IMR-90 (cell line): ENCODE measurements around the gene GDPD5. TPM values are rescaled to one million over a fixed set of nuclear protein-coding genes. Genes with fewer than 3 reads are reported as not detected.

Source experiments
- ATAC-seq: fragments of 200-7000 bp; cut with Tn5 transposase; 2 replicates; pipeline ENCODE4 v1.9.1; 2020; ENCODE audit warnings: low read depth, mild to moderate bottlenecking, moderate library complexity
- BruUV-seq: library from RNA; stranded (reverse); fragments of 400-500 nt; replicated peaks from 2 replicates; lab custom pipeline; 2021; lab: Mats Ljungman, UMichigan
- CTCF ChIA-PET: fragments of 300-600 bp; formaldehyde crosslinking; extraction: SDS; loops from one replicate; lab custom pipeline; 2021; ENCODE audit warnings: antibody characterized with exemption; lab: Yijun Ruan, JAX
- POLR2A ChIA-PET: fragments of 300-600 bp; sonication (Branson Sonifier 250); formaldehyde crosslinking; loops from one replicate; lab custom pipeline; 2022; ENCODE audit warnings: antibody characterized with exemption; ENCODE audit not compliant: unreplicated experiment; lab: Charles Lee
- DNase-seq: peaks from one replicate; pipeline ENCODE4 v3.0.0; 2013
- H2AFZ ChIP-seq: replicated peaks from 2 replicates; pipeline ENCODE3; 2013; ENCODE audit warnings: low read length, mild to moderate bottlenecking; ENCODE audit not compliant: poor library complexity
- H2AK5ac ChIP-seq: 2 replicates; pipeline ENCODE4 v1.6.1; 2013; ENCODE audit warnings: low read depth, low read length, inconsistent platforms
- H2AK9ac ChIP-seq: replicated peaks from 2 replicates; pipeline ENCODE3; 2013; ENCODE audit warnings: mild to moderate bottlenecking, low read depth, low read length, moderate library complexity; ENCODE audit not compliant: poor library complexity
- H2BK120ac ChIP-seq: 2 replicates; pipeline ENCODE4 v1.6.1; 2013; ENCODE audit warnings: low read depth, low read length, inconsistent platforms
- H2BK15ac ChIP-seq: 3 replicates; pipeline ENCODE4 v1.6.1; 2013; ENCODE audit warnings: low read depth, low read length, inconsistent platforms
- H2BK20ac ChIP-seq: 2 replicates; pipeline ENCODE4 v1.6.1; 2013; ENCODE audit warnings: low read depth, mild to moderate bottlenecking, inconsistent platforms, low read length, moderate library complexity
- H2BK5ac ChIP-seq: 2 replicates; pipeline ENCODE4 v1.6.1; 2013; ENCODE audit warnings: mild to moderate bottlenecking, low read depth, low read length, inconsistent platforms; ENCODE audit not compliant: poor library complexity, severe bottlenecking
- H3K14ac ChIP-seq: replicated peaks from 2 replicates; pipeline ENCODE4 v1.6.1; 2013; ENCODE audit warnings: low read depth, low read length, inconsistent platforms
- H3K18ac ChIP-seq: 2 replicates; pipeline ENCODE4 v1.6.1; 2013; ENCODE audit warnings: low read depth, low read length, control low read depth
- H3K23ac ChIP-seq: 2 replicates; pipeline ENCODE4 v1.6.1; 2013; ENCODE audit warnings: low read depth, low read length, inconsistent platforms
- H3K27ac ChIP-seq: 2 replicates; pipeline ENCODE4 v1.5.1; 2013; ENCODE audit warnings: mild to moderate bottlenecking, control low read depth, low read length; ENCODE audit not compliant: insufficient read depth
- H3K27me3 ChIP-seq: 2 replicates; pipeline ENCODE4 v1.6.1; 2013; ENCODE audit warnings: low read length; ENCODE audit not compliant: control insufficient read depth, insufficient read depth
- H3K36me3 ChIP-seq: 2 replicates; pipeline ENCODE4 v1.6.1; 2013; ENCODE audit warnings: low read length, mixed read lengths; ENCODE audit not compliant: control insufficient read depth, insufficient read depth
- H3K4ac ChIP-seq: 2 replicates; pipeline ENCODE4 v1.6.1; 2013; ENCODE audit warnings: low read depth, low read length, inconsistent platforms
- H3K4me1 ChIP-seq: 2 replicates; pipeline ENCODE4 v1.6.1; 2013; ENCODE audit warnings: low read length, mixed read lengths; ENCODE audit not compliant: control insufficient read depth, insufficient read depth
- H3K4me2 ChIP-seq: 2 replicates; pipeline ENCODE4 v1.6.1; 2013; ENCODE audit warnings: low read depth, mild to moderate bottlenecking, control low read depth, low read length, moderate library complexity
- H3K4me3 ChIP-seq: 2 replicates; pipeline ENCODE4 v1.5.1; 2013; ENCODE audit warnings: low read depth, mild to moderate bottlenecking, control low read depth, low read length, moderate library complexity; ENCODE audit not compliant: insufficient read depth
- H3K56ac ChIP-seq: 2 replicates; pipeline ENCODE4 v1.6.1; 2013; ENCODE audit warnings: low read length, inconsistent platforms; ENCODE audit not compliant: insufficient read depth; ENCODE audit errors: extremely low read depth
- H3K79me1 ChIP-seq, 2 experiments: 2 replicates each; pipeline ENCODE4 v1.6.1; 2013; ENCODE audit warnings: low read length in 2 of 2, inconsistent platforms in 1 of 2, low read depth in 1 of 2
- H3K9ac ChIP-seq: 2 replicates; pipeline ENCODE4 v1.6.1; 2013; ENCODE audit warnings: low read depth, low read length, control low read depth
- H3K9me1 ChIP-seq: 2 replicates; pipeline ENCODE4 v1.6.1; 2013; ENCODE audit warnings: low read length, inconsistent platforms; ENCODE audit not compliant: insufficient read depth
- H3K9me3 ChIP-seq: 2 replicates; pipeline ENCODE4 v1.6.1; 2013; ENCODE audit warnings: low read length; ENCODE audit not compliant: control insufficient read depth, insufficient read depth
- H4K20me1 ChIP-seq: 2 replicates; pipeline ENCODE4 v1.6.1; 2013; ENCODE audit warnings: low read length, inconsistent platforms; ENCODE audit not compliant: insufficient read depth
- H4K5ac ChIP-seq: 2 replicates; pipeline ENCODE4 v1.6.1; 2013; ENCODE audit warnings: mild to moderate bottlenecking, low read depth, low read length, control low read depth
- H4K8ac ChIP-seq, 2 experiments: 2 replicates each; pipeline ENCODE4 v1.6.1; 2013; ENCODE audit warnings: low read depth in 2 of 2, low read length in 2 of 2, control low read depth in 1 of 2, inconsistent platforms in 1 of 2
- H4K91ac ChIP-seq: 2 replicates; pipeline ENCODE4 v1.6.1; 2013; ENCODE audit warnings: low read depth, low read length, inconsistent platforms; ENCODE audit not compliant: insufficient read depth
- BHLHE40 ChIP-seq: fragments of 150-350 bp; IDR thresholded peaks from 2 replicates; pipeline ENCODE4 v1.6.1; 2016; ENCODE audit warnings: mild to moderate bottlenecking, low read depth, low read length
- CEBPB ChIP-seq: IDR thresholded peaks from 2 replicates; pipeline ENCODE4 v1.6.1; 2012; ENCODE audit warnings: low read depth, low read length, improper control_type of control experiment
- FOS ChIP-seq: fragments of 150-350 bp; IDR thresholded peaks from 2 replicates; pipeline ENCODE4 v1.6.1; 2016; ENCODE audit warnings: low read depth, low read length
- MAFK ChIP-seq: IDR thresholded peaks from 2 replicates; pipeline ENCODE4 v1.6.1; 2012; ENCODE audit warnings: low read depth, low read length, improper control_type of control experiment
- MAZ ChIP-seq: IDR thresholded peaks from 2 replicates; pipeline ENCODE4 v1.6.1; 2012; ENCODE audit warnings: low read depth, mild to moderate bottlenecking, low read length, improper control_type of control experiment, moderate library complexity, borderline replicate concordance
- MXI1 ChIP-seq: IDR thresholded peaks from 2 replicates; pipeline ENCODE4 v1.6.1; 2012; ENCODE audit warnings: low read depth, mild to moderate bottlenecking, low read length, moderate library complexity, borderline replicate concordance
- NFE2L2 ChIP-seq: fragments of 150-350 bp; IDR thresholded peaks from 2 replicates; pipeline ENCODE4 v1.6.1; 2016; ENCODE audit warnings: low read depth, mild to moderate bottlenecking, low read length
- POLR2A ChIP-seq: IDR thresholded peaks from 2 replicates; pipeline ENCODE4 v1.6.1; 2012; ENCODE audit warnings: mild to moderate bottlenecking, low read depth, low read length
- RAD21 ChIP-seq: IDR thresholded peaks from 2 replicates; pipeline ENCODE4 v1.6.1; 2012; ENCODE audit warnings: low read length, improper control_type of control experiment
- RFX5 ChIP-seq: IDR thresholded peaks from 2 replicates; pipeline ENCODE4 v1.8.0; 2012; ENCODE audit warnings: low read depth, mild to moderate bottlenecking, low read length, moderate library complexity
- WGBS, 2 experiments: methylation state at CpG; one replicate each; pipeline versions ENCODE4 v1.1.5 to v1.1.7; 2013; ENCODE audit warnings: missing lambda C conversion rate in 2 of 2; ENCODE audit not compliant: insufficient read length in 1 of 2; ENCODE audit errors: extremely low coverage in 2 of 2; 5-methylcytosine and 5-hydroxymethylcytosine counted together
- dilution Hi-C: fragments of 300-500 bp; cut with HindIII; formaldehyde crosslinking; loops from one replicate; pipeline ENCODE4 v1.14.3; 2018; ENCODE audit warnings: low sequenced_read_pairs; ENCODE audit not compliant: unreplicated experiment
- in situ Hi-C: fragments of 300-500 bp; cut with MboI; formaldehyde crosslinking; loops from 3 replicates; pipeline ENCODE4 v1.14.3; 2019; ENCODE audit warnings: low sequenced_read_pairs, inconsistent platforms, mixed read lengths
- intact Hi-C: fragments of 100-400 bp; cut with micrococcal nuclease; formaldehyde crosslinking; loops from 2 replicates; pipeline ENCODE4 v1.10.0; 2022
- polyA plus RNA-seq, 3 experiments: library from polyadenylated mRNA; depleted of rRNA; stranded (reverse); fragments of >200 nt; gene quantifications; 2 replicates each; pipeline ENCODE4 v1.2.3, GENCODE V29; 2012; ENCODE audit warnings: low replicate concordance in 1 of 3
- total RNA-seq: library from RNA; depleted of rRNA; stranded (reverse); fragments of >200 nt; gene quantifications from 2 replicates; pipeline ENCODE4 v1.2.3, GENCODE V29; 2012
- TF ChIP-seq, protein P1 (sequence below): fragments of 150-350 bp; IDR thresholded peaks from 2 replicates; pipeline ENCODE4 v1.6.1; 2016; ENCODE audit warnings: low read depth, mild to moderate bottlenecking, low read length, moderate library complexity, borderline replicate concordance
- TF ChIP-seq, protein P2 (sequence below): conservative IDR thresholded peaks from 2 replicates; pipeline ENCODE4 v1.5.1; 2012; ENCODE audit warnings: mild to moderate bottlenecking, low read depth, low read length, improper control_type of control experiment
- TF ChIP-seq, protein P3 (sequence below): fragments of 150-350 bp; IDR thresholded peaks from 2 replicates; pipeline ENCODE4 v1.6.1; 2017; ENCODE audit warnings: mild to moderate bottlenecking, antibody characterized with exemption, low read length, low read depth

GDPD5 gene
- total and polyA plus RNA-seq, 2 of the 4 experiments (the other 2 are of a cell fraction): 2.0 to 7.9 TPM

DNA sequence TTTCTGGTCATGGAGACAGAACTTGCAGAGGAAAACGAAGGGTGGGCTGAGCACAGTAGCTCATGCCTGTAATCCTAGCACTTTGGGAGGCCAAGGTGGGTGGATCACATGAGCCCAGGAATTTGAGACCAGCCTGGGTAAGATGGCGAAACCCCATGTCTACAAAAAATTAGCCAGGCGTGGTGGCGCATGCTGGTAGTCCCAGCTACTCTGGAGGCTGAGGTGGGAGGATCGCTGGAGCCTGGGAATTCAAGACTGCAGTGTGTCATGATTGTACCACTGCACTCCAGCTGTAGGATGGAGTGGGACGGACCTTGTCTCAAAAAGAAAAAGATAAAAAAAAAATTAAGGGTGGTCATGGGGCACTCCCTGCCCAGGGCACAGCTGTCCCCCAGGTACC, 42.2 kb upstream of the GDPD5 start:
- no peak overlapping the region for H3K4me3 ChIP-seq

More for the DNA sequence above, 42.2 kb upstream of the GDPD5 start:
- no peak overlapping the region for H4K8ac ChIP-seq
- peaks cover 80% of the 10 kb centered on the region for H3K36me3 ChIP-seq
- H3K56ac ChIP-seq: no peak overlapping the region
- no peaks in the 10 kb centered on the region for H3K27me3 ChIP-seq
- H3K4me1 ChIP-seq: peaks cover 19% of the 10 kb centered on the region
- DNase-seq (no peak), ATAC-seq (no peak)
- H4K5ac ChIP-seq: no peak overlapping the region
- no peak overlapping the region for H2AK9ac ChIP-seq
- H3K14ac ChIP-seq: no peak overlapping the region
- in situ Hi-C loops (no loop called here), intact Hi-C loops (no loop called here), dilution Hi-C loops (no loop called here)
- H2AFZ ChIP-seq: no peak overlapping the region
- no peak overlapping the region for H3K18ac ChIP-seq
- H3K9me3 ChIP-seq: no peaks in the 10 kb centered on the region
- H2BK120ac ChIP-seq: no peak overlapping the region
- peaks cover 36 to 81% of the 10 kb centered on the region in 2 experiments for H3K79me1 ChIP-seq
- TF ChIP-seq MXI1 (no peak), POLR2A (no peak), CEBPB (no peak), RAD21 (no peak), FOS (no peak), MAFK (no peak), NFE2L2 (no peak), MAZ (no peak), BHLHE40 (no peak), RFX5 (no peak)
- TF ChIP-seq, protein P1, sequence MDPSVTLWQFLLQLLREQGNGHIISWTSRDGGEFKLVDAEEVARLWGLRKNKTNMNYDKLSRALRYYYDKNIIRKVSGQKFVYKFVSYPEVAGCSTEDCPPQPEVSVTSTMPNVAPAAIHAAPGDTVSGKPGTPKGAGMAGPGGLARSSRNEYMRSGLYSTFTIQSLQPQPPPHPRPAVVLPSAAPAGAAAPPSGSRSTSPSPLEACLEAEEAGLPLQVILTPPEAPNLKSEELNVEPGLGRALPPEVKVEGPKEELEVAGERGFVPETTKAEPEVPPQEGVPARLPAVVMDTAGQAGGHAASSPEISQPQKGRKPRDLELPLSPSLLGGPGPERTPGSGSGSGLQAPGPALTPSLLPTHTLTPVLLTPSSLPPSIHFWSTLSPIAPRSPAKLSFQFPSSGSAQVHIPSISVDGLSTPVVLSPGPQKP: no peak
- TF ChIP-seq, protein P2, sequence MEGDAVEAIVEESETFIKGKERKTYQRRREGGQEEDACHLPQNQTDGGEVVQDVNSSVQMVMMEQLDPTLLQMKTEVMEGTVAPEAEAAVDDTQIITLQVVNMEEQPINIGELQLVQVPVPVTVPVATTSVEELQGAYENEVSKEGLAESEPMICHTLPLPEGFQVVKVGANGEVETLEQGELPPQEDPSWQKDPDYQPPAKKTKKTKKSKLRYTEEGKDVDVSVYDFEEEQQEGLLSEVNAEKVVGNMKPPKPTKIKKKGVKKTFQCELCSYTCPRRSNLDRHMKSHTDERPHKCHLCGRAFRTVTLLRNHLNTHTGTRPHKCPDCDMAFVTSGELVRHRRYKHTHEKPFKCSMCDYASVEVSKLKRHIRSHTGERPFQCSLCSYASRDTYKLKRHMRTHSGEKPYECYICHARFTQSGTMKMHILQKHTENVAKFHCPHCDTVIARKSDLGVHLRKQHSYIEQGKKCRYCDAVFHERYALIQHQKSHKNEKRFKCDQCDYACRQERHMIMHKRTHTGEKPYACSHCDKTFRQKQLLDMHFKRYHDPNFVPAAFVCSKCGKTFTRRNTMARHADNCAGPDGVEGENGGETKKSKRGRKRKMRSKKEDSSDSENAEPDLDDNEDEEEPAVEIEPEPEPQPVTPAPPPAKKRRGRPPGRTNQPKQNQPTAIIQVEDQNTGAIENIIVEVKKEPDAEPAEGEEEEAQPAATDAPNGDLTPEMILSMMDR: no peak
- TF ChIP-seq, protein P3, sequence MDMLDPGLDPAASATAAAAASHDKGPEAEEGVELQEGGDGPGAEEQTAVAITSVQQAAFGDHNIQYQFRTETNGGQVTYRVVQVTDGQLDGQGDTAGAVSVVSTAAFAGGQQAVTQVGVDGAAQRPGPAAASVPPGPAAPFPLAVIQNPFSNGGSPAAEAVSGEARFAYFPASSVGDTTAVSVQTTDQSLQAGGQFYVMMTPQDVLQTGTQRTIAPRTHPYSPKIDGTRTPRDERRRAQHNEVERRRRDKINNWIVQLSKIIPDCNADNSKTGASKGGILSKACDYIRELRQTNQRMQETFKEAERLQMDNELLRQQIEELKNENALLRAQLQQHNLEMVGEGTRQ: no peak
- H3K9me1 ChIP-seq: no peaks in the 10 kb centered on the region; the same call in 1 of the 2 replicates
- no peak overlapping the region for H3K27ac ChIP-seq
- H3K23ac ChIP-seq: no peak overlapping the region
- CTCF ChIA-PET: interaction anchor here (1.3 to 1.4 kb wide), 2 partner anchors 10 to 21 kb away, joined by 3 read pairs; no protein-coding TSS in a partner anchor
- BruUV-seq: no TSS peak
- H2BK5ac ChIP-seq: peak overlapping the region; percentile 15
- no peak overlapping the region for H4K91ac ChIP-seq
- H3K4me2 ChIP-seq: no peak overlapping the region
- H4K20me1 ChIP-seq: peaks cover 100% of the 10 kb centered on the region
- WGBS, 2 experiments: 93% methylated on average over 4 of the region's 6 CpGs; no CpG with 5 or more reads in 1 of the 2 experiments
- H2BK20ac ChIP-seq: no peak overlapping the region
- POLR2A ChIA-PET: interaction anchor here (1.5 kb wide), 1 partner anchor 9 kb away, joined by 7 read pairs; no protein-coding TSS in a partner anchor
- no peak overlapping the region for H2AK5ac ChIP-seq
- 0 out of 2 replicates have a peak overlapping the region, but pooled peaks have one; percentile 11 for H3K9ac ChIP-seq
- no peak overlapping the region for H3K4ac ChIP-seq
- H2BK15ac ChIP-seq: no peak overlapping the region
